Measurements from ENCODE around the gene ARID1B. TPM values are rescaled to one million over a fixed set of nuclear protein-coding genes. Genes with fewer than 3 reads are reported as not detected.
A peak's percentile ranks its signal among the peaks of the same experiment; 100 is the strongest.

The ARID1B gene
- total RNA-seq, 1 donor from 2014 or later, result 97.2 TPM

DNA sequence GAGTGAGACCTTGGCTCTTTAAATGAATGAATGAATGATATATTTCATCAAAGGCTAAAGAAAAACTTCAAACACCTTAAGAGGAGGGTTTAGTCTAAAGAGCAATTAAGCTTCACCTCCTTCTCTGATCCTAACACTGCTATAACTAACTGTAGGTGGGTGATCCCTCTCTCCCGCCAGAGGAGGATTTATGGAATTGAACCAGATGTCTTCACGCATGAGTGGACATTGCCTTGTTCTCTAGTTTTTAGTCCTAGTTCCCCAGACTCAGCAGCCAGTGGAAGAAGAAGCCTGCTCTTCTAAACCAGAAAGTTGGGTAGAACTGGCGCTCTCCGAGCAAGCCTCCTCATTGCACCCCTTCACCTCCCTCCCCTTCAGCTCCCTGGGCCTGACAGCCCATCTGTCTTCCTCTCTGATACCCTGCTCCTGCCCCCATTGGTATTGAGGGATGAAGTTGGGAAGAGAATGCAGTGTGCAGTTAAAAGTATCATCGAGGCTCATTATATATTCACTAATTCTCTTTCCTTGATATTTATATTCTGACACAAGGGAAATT lies 142.7 kb downstream of the ARID1B start:
- no peaks in the 10 kb centered on the region for H3K36me3 Mint-ChIP-seq
- no peak overlapping the region for H3K27ac Mint-ChIP-seq
- no peak for TF ChIP-seq CTCF (conservative IDR thresholded peaks at IDR 0.05)
- H3K4me3 Mint-ChIP-seq, result no peak overlapping the region
- no peaks in the 10 kb centered on the region for H3K9me3 Mint-ChIP-seq
- H3K27me3 Mint-ChIP-seq, result no peaks in the 10 kb centered on the region
- peaks cover 48% of the 10 kb centered on the region for H3K4me1 Mint-ChIP-seq (ENCODE audit: unreplicated experiment)
- no peak for DNase-seq (ENCODE audit: extremely low spot score, unreplicated experiment)

DNA sequence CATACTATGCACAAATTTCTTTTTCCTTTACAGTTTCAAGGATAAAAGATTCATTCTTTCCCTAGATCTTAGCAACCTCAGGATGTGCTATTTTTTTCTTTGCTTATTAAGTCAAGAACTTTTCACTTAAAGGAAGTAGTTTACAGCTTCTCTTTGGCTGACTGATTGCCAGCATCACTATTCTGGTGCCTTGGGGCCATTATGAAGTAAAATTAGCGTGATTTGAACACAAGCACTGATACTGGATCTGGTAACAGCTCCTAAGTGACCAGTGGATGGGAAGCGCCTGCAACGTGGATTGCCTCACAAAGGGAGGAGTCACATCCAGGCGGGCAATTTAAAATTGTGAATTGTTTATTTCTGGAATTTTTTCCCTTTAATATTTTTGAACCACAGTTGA lies 147.1 kb downstream of the ARID1B start:
- no peak for DNase-seq (ENCODE audit: extremely low spot score, unreplicated experiment)
- Mint-ChIP-seq H3K36me3 (peaks cover 9% of the 10 kb centered on the region), H3K9me3 (no peaks in the 10 kb centered on the region), H3K27ac (no peak overlapping the region), H3K4me3 (no peak overlapping the region), H3K4me1 (ENCODE audit: unreplicated experiment) (peaks cover 46% of the 10 kb centered on the region), H3K27me3 (no peaks in the 10 kb centered on the region)
- no peak for TF ChIP-seq CTCF (conservative IDR thresholded peaks at IDR 0.05)

DNA sequence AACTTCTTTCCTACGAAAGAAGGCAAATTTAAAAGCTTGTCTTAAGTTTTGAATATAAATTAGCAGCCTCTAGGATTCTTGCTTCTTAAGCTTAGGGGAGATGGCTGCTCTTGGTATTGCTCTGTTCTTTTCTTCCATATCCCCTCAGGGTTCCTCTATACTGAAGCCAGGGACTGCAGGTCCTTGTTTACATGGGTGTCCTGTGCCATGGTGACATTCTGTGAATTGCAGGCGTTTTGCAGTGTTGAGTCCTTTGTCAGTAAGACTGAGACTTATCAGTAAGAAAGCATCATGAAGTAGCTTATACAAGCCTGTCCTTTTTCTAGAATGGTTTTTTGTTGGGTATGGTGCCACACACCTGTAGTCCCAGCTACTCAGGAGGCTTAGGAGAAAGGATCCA lies 147.8 kb downstream of the ARID1B start:
- no peak for DNase-seq (ENCODE audit: extremely low spot score, unreplicated experiment)
- Mint-ChIP-seq H3K36me3 (peaks cover 12% of the 10 kb centered on the region), H3K4me1 (ENCODE audit: unreplicated experiment) (peaks cover 38% of the 10 kb centered on the region), H3K9me3 (no peaks in the 10 kb centered on the region), H3K27ac (no peak overlapping the region), H3K4me3 (no peak overlapping the region), H3K27me3 (no peaks in the 10 kb centered on the region)
- no peak for TF ChIP-seq CTCF (conservative IDR thresholded peaks at IDR 0.05)

GRCh38 chr6:156925718-156926607 lies 148.8 kb downstream of the ARID1B start:
- Mint-ChIP-seq H3K4me3 (peak overlapping the region; percentile 68), H3K9me3 (no peaks in the 10 kb centered on the region), H3K36me3 (peaks cover 12% of the 10 kb centered on the region), H3K27me3 (no peaks in the 10 kb centered on the region), H3K27ac (peak overlapping the region; percentile 71), H3K4me1 (ENCODE audit: unreplicated experiment) (peaks cover 36% of the 10 kb centered on the region)
- no peak for DNase-seq (ENCODE audit: extremely low spot score, unreplicated experiment)
- no peak for TF ChIP-seq CTCF (conservative IDR thresholded peaks at IDR 0.05)

DNA sequence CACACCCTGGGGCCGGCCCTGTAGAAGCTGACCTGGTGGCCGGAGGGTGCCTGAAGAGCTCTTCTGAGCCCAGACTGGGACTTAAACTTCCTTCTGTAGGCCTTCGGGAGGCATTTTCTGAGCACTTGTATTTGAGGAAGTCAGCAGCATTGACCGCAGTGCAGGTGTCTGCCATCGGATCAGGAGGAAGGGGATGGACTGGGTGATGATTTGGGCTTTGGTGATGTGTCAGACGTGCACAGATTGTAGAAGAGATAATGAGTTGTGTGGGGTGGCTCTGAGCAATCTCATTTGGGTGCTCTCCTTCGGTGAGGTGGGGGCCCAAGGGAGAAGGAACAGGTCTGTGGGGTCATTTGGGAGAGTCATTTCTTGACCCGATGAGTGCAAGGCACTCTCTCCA lies 150.9 kb downstream of the ARID1B start:
- Mint-ChIP-seq H3K36me3 (peaks cover 12% of the 10 kb centered on the region), H3K27ac (peak overlapping the region; percentile 39), H3K4me3 (no peak overlapping the region), H3K9me3 (no peaks in the 10 kb centered on the region), H3K4me1 (ENCODE audit: unreplicated experiment) (peaks cover 44% of the 10 kb centered on the region), H3K27me3 (no peaks in the 10 kb centered on the region)
- DNase-seq (ENCODE audit: extremely low spot score, unreplicated experiment), result no peak
- no peak for TF ChIP-seq CTCF (conservative IDR thresholded peaks at IDR 0.05)
